ENCODE data around the gene CTCFL. TPM values are rescaled to one million over a fixed set of nuclear protein-coding genes. Genes with fewer than 3 reads are reported as not detected.
"Not testable (repeated sequence)": the region's sequence is repeated elsewhere in the genome, so short reads cannot be mapped to it uniquely, and the experiment has no call there.

Gene CTCFL
- total RNA-seq, 2 donors from 2014 or later, result not detected

- Mint-ChIP-seq H3K27ac (no peak overlapping the region), H3K36me3 (no peaks in the 10 kb centered on the region), H3K9me3 (no peaks in the 10 kb centered on the region)
- no peak for ATAC-seq
- DNase-seq (ENCODE audit: low spot score in 2 of 2), result peak in 1 of 2 donors; percentile 33
Observed at GRCh38 chr20:57482148-57482547, 42.8 kb downstream of the CTCFL start.

- H3K27ac Mint-ChIP-seq, result no peak overlapping the region
- H3K9me3 Mint-ChIP-seq, result no peaks in the 10 kb centered on the region
- no peaks in the 10 kb centered on the region for H3K36me3 Mint-ChIP-seq
- peak in 1 of 2 donors; percentile 26 for DNase-seq (ENCODE audit: low spot score in 2 of 2)
- ATAC-seq, result peak in 1 of 2 donors; percentile 47
Observed at GRCh38 chr20:57481281-57481711, 43.6 kb downstream of the CTCFL start.

DNA sequence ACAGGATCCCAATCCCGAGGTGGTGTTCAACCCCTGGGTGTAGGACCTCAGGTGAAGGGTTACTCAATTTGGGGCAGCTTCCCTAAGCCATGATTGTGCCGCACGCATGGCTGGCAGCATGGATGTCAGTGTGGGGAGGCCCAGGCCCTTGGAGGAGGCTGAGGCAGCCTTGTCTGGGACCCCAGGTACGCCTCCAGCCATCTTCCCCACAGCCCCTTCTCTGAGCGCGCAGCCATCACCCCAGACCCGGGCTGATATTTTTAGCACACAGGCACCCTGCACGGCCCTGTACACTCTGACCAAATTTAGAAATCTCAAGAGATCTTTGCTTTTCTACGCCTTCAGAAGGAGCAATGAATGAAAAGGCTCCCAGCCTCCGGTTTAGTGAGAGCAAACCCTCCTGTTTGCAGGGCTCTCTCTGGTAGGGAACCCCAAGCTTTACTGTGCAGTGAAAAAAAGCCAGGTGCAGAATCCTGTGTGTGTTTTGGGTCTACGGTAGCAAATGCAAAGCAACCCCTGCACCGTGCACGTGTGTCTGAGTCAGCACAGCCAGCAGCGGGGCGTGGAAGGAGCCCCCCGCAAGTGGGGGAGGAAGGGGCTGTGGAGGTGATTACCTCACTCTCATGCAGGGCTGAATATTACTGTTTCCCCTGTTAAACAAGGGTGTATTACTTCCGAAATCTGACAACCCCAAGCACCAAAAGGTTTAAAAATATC lies 44.3 kb downstream of the CTCFL start:
- ATAC-seq, result peak; percentile 24 to 37

DNA sequence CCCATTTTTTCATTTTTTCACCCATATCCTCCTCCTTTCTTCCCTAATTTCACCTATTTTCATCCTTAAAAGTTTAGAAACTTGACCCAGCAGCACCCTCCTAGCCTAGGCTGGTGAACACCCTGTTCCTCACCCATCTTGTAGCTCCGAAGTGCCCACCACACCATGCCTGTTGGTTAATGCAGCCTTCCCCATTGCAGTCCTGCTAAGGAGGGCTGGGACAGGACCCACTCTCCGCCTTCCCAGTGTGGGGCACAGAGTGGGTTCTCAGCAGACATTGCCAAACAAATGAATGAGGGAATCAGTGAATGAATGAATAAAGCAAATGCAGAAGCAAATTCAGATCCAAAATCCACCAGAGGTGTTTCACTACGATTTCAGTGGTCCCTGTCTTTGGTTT lies 45.7 kb downstream of the CTCFL start:
- DNase-seq (ENCODE audit: low spot score in 2 of 2) (no peak), ATAC-seq (no peak)
- no peak overlapping the region for H3K27ac Mint-ChIP-seq
- H3K36me3 Mint-ChIP-seq, result no peaks in the 10 kb centered on the region
- no peaks in the 10 kb centered on the region for H3K9me3 Mint-ChIP-seq

More for the DNA sequence above, 44.3 kb downstream of the CTCFL start:
- Mint-ChIP-seq H3K27ac (no peak overlapping the region), H3K9me3 (no peaks in the 10 kb centered on the region), H3K36me3 (no peaks in the 10 kb centered on the region)
- peak in 1 of 2 donors; percentile 13 for DNase-seq (ENCODE audit: low spot score in 2 of 2)

- no peak for ATAC-seq
- Mint-ChIP-seq H3K27ac (no peak overlapping the region), H3K9me3 (no peaks in the 10 kb centered on the region), H3K36me3 (no peaks in the 10 kb centered on the region)
- no peak for DNase-seq (ENCODE audit: low spot score in 2 of 2)
Observed at GRCh38 chr20:57478176-57478575, 46.8 kb downstream of the CTCFL start.

GRCh38 chr20:57476641-57477461 lies 48.1 kb downstream of the CTCFL start:
- Mint-ChIP-seq H3K9me3 (no peaks in the 10 kb centered on the region), H3K27ac (no peak overlapping the region), H3K36me3 (no peaks in the 10 kb centered on the region)
- ATAC-seq, result no peak
- peak in 1 of 2 donors; percentile 41 for DNase-seq (ENCODE audit: low spot score in 2 of 2)

DNA sequence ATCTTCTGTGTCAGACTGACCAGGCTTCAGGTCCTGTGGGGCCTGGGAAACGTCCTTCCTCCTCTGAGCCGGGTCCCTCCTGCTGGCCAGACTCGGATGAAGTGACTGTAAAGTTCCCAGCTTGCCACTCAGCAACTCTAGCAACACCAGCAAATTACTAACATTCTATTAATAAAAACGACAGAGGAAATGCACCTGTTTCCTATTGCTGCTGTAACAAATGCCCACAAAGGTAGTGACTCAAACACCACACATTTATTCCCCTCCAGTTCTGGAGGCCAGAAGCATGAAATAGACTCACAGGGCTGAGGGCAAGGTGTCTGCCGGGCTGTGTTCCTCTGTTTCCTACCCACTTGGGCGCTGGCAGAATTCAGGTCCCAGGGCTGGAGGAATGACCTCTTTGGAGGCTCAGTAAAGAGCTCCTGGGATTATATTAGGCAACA lies 48.8 kb downstream of the CTCFL start:
- ATAC-seq (peak in 1 of 2 donors; percentile 22), DNase-seq (ENCODE audit: low spot score in 2 of 2) (peak in 1 of 2 donors; percentile 28)
- H3K27ac Mint-ChIP-seq, result no peak overlapping the region
- H3K9me3 Mint-ChIP-seq, result no peaks in the 10 kb centered on the region
- no peaks in the 10 kb centered on the region for H3K36me3 Mint-ChIP-seq

- Mint-ChIP-seq H3K9me3 (no peaks in the 10 kb centered on the region), H3K36me3 (no peaks in the 10 kb centered on the region), H3K27ac (no peak overlapping the region)
- no peak for DNase-seq (ENCODE audit: low spot score in 2 of 2)
- ATAC-seq, result no peak
Observed at GRCh38 chr20:57475388-57476083, 49.4 kb downstream of the CTCFL start.

DNA sequence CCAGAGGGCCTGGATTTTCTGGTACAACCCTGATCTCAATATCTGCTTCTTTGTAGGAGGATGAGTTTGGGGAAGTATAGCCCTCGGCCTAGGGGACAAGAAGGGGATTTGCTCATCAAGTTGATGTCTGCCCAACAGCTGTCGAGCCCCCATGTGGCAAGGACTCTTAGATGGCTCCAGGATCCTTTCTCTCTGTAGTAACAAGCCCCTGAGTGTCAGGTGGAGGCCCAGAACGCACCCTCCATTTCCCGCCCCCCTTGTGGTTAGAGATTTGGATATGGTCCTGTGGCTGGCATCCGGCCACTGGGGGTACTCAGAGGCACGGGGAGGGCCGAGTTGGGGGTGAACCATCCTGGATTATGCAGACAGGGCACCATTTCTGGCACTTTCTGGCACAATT lies 50.1 kb downstream of the CTCFL start:
- no peak overlapping the region for H3K27ac Mint-ChIP-seq
- no peaks in the 10 kb centered on the region for H3K36me3 Mint-ChIP-seq
- no peak for ATAC-seq
- peak in 1 of 2 donors; percentile 31 for DNase-seq (ENCODE audit: low spot score in 2 of 2)
- H3K9me3 Mint-ChIP-seq, result no peaks in the 10 kb centered on the region

DNA sequence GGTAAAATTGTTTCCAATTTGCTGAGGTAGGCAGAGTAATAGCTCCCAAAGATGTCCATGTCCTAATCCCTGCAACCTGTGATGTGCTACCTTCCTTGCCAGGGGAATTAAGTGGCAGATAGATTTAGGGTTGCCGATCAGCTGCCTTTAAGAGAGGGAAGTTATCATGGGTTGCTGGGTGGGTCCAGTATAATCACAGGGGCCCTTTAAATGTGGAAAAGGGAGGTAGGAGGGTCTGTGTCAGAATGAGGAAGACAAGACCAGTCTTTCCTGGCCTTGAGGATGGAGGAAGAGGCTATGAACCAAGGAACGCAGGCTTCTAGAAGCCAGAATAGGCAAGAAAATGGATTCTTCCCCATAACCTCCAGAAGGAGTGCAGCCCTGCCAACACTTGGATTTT lies 50.7 kb downstream of the CTCFL start:
- no peaks in the 10 kb centered on the region for H3K9me3 Mint-ChIP-seq
- peak overlapping the region in 1 of 2 donors; percentile 8 for H3K27ac Mint-ChIP-seq
- no peaks in the 10 kb centered on the region for H3K36me3 Mint-ChIP-seq
- DNase-seq (ENCODE audit: low spot score in 2 of 2) (no peak), ATAC-seq (no peak)

GRCh38 chr20:57473246-57474048 lies 51.5 kb downstream of the CTCFL start:
- Mint-ChIP-seq H3K36me3 (no peaks in the 10 kb centered on the region), H3K27ac (peak overlapping the region in 1 of 2 donors; percentile 8), H3K9me3 (no peaks in the 10 kb centered on the region)
- DNase-seq (ENCODE audit: low spot score in 2 of 2) (peak in 1 of 2 donors; percentile 55), ATAC-seq (peak; percentile 30 to 84)

DNA sequence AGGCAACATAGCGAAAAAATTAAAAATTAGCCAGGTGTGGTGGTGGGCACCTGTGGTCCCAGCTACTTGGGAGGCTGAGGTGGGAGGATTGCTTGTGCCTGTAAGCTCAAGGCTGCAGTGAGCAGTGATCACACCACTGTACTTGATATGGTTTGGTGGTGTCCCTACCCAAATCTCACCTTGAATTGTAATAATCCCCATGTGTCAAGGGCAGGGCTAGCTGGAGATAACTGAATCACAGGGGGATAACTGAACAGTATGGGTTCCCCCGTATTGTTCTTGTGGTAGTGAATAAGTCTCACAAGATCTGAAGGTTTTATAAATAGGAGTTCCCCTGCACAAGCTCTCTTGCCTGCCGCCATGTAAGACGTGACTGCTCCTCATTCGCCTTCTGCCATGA lies 52.5 kb downstream of the CTCFL start:
- ATAC-seq, result peak in 1 of 2 donors; percentile 58
- H3K27ac Mint-ChIP-seq; H3K36me3 Mint-ChIP-seq; DNase-seq (ENCODE audit: low spot score in 2 of 2); H3K9me3 Mint-ChIP-seq: not testable (repeated sequence)

DNA sequence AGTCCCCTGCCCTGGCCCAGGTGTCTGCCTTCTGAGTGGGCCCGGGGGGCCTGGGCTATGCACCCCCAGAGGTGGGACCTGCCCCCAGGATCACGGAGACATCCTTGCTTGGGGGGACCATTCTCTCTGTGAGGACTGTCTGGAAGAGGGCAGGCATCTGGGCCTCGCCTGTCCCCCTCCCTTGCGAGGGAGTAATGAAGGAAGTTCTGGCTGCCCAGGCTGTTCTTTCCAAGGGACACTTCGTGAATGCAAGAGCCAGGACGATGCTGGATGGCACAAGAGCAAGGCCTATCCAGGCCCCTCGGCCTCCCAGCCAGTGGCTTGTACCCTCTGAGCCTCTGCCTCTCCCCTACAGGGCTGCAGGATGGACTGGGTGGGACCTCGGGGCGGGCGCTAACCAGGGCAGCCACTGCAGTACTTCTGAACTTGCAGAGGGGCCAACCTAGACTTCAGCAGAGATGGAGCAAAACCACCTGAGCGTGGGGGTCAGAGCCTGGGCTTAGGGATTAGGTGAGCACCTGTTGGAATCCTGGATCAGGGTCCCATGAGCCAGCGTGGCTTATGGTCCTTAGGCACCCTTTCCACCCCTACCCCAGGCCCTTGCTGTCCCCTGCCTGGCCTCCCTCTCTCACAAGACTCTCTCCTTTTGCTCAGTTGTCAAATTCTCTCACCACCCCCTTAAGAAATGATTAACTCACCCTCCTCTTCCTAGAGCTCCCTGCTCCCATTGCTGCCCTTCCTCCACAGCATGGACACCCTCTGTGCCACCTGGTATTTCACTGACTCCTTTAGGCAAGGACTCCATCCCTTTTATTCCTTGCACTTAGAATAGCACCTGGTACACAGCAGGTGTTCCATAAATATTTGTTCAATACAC lies 53.2 kb downstream of the CTCFL start:
- ATAC-seq, result no peak
- H3K9me3 Mint-ChIP-seq, result no peaks in the 10 kb centered on the region
- no peaks in the 10 kb centered on the region for H3K36me3 Mint-ChIP-seq
- H3K27ac Mint-ChIP-seq, result peak overlapping the region in 1 of 2 donors; percentile 66
- no peak for DNase-seq (ENCODE audit: low spot score in 2 of 2)

GRCh38 chr20:57470666-57471495 lies 54.1 kb downstream of the CTCFL start:
- DNase-seq (ENCODE audit: low spot score in 2 of 2) (no peak), ATAC-seq (no peak)
- H3K9me3 Mint-ChIP-seq, result no peaks in the 10 kb centered on the region
- H3K27ac Mint-ChIP-seq, result peak overlapping the region in 1 of 2 donors; percentile 36
- no peaks in the 10 kb centered on the region for H3K36me3 Mint-ChIP-seq

DNA sequence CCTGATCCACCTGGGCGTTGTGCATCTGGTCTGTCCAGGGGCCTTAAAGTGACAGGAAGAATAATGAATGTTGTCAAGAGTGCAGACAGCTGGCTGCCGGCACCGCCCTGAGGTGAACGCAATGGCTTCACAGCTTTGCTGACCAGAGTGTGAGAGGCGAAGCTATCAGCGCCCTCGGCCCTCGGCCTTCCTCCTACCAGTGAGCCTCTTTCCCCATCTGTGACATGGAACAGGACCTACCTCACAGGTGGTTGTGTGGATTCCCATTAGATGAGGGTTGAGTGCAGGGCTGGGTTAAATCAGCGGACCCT lies 54.8 kb downstream of the CTCFL start:
- no peak overlapping the region for H3K27ac Mint-ChIP-seq
- ATAC-seq (no peak), DNase-seq (ENCODE audit: low spot score in 2 of 2) (no peak)
- H3K9me3 Mint-ChIP-seq, result no peaks in the 10 kb centered on the region
- no peaks in the 10 kb centered on the region for H3K36me3 Mint-ChIP-seq

Data from activated naive CD4-positive, alpha-beta T cell treated with anti-CD3 and anti-CD28 coated beads, Interleukin-2, amount 50 U/mL, for 72 hours (primary cell).